GM21786 (cell line): ENCODE results near the gene GARIN3.
"Not testable (repeated sequence)": the region's sequence is repeated elsewhere in the genome, so short reads cannot be mapped to it uniquely, and the experiment has no call there.

ENCODE experiments used
- ATAC-seq: cut with Tn5 transposase; IDR thresholded peaks from one replicate; pipeline ENCODE4 v1.9.1; 2021; ENCODE audit not compliant: unreplicated experiment

Gene GARIN3

DNA sequence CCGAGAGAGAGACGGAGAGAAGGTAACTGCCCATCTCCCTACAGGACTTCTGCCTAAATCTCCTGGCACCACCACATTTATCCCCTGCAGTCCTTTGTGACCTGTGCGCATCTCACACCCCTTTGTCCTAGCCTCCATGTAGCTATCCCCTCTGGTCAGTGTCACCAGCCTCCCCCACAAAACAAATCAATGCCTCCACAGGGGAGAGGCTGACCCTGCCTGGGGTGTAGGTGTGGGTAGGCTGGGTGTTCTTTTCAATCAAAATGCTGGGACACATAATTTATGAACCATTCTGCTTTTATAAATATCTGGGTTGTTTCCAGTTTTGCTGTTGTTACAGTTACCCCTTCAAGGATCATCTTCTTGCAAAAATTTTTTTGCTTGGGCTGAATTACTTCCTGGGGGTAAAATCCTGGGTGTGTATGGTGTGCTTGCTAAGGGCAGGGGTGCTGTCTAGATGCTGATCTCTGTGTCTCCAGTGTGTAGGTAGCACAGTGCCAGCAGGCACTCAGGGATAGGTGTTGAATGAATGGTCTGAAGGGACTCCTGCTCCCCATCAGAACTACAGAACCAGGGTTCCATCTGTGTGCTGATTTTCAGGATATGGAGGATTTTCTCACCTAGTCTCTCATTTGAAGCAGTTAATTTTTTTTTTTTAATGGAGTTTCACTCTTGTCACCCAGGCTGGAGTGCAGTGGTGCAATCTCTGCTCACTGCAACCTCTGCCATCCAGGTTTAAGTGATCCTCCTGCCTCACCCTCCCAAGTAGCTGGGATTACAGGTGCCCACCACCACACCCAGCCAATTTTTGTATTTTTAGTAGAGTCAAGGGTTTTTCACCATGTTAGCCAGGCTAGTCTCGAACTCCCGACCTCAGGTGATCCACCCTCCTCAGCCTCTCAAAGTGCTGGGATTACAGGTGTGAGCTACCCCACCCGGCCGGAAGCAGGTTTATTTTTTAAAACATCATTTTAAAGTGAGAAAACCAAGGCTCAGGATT is at the start of gene GARIN3:
Gene GARIN3, minus strand, starts transcription at position 51 of the 1,000 bp plus-strand sequence. CDS start 96 bp downstream, outside the sequence.
- no peak for ATAC-seq

DNA sequence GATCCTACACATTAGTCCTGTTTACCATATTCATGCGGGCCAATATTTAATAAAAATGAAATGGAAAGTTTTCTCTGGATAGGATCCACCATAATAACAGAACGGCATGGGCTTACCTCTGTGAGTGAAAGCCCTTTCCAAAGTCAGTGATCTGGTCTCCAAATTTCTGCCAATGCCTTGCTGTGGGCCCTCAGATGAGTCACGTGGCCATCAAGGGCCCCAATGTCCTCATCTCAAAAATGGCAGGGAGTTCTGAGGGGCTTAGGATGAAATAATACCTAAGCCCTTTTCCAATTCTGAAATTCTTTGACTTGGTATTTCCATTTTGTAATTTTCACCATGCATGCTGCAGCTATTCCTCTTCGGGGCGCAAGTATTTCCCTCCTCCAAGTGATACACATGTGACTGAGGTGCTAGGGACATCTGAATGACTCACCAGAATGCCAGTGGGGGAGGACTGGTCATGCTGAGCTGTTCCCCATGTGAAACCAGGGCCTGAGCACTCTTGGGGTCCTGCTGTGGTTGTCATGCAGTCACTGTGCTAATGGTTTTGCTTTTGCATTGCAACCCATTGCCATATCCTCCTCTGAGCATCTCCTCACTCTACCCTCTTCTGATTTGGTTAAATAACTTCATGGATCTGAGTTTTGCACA is 49.6 kb upstream of the GARIN3 start:
- ATAC-seq = peak; percentile 25

DNA sequence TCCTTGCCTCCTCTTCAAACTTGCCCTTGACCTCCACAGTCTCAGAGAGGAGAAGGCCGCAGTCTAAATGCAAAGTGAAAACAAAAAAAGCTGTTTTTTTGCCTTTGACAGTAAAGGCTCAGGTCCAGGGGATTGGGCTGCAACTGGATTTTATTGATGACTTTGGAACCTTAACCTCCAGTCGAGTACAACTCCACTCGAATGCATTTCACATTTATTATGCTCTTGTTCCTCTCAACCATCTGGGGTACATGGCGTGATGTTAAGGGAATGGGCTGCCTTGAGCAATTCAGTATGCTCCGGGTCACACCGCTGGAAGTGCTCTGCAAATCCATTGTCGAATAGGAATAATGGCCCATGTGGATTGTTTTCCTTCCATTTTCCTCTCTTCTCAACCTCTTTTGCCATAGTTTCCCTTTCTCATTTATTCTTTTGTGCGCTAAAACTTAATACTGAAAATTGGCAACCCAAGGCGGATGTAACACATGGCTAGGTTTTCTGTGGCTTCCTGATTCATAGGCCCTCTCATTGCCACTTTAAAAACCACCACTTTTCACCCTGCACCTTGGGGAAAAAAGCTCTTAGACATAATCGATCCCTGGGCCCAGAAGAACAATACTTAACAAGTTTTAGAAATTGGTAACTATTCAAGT is 48.9 kb upstream of the GARIN3 start:
- peak; percentile 44 for ATAC-seq

DNA sequence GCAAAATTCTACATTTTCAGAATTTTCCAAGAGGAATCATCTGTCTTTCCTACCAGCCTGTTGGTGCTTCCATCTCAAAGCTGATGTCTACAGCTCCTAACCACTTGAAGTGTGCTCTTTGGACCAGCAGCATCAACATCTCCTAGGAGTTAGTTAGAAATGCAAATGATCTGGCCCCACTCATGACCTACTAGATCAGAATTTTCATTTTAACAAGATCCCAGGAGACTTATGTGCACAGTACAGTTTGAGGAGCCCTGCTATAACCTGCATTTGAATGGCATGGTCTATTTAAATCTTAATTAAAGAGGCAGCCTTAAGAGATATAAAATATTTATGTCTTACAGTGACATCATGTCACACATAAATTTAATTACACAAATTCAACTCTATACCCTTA is 48.4 kb upstream of the GARIN3 start:
- ATAC-seq = no peak

DNA sequence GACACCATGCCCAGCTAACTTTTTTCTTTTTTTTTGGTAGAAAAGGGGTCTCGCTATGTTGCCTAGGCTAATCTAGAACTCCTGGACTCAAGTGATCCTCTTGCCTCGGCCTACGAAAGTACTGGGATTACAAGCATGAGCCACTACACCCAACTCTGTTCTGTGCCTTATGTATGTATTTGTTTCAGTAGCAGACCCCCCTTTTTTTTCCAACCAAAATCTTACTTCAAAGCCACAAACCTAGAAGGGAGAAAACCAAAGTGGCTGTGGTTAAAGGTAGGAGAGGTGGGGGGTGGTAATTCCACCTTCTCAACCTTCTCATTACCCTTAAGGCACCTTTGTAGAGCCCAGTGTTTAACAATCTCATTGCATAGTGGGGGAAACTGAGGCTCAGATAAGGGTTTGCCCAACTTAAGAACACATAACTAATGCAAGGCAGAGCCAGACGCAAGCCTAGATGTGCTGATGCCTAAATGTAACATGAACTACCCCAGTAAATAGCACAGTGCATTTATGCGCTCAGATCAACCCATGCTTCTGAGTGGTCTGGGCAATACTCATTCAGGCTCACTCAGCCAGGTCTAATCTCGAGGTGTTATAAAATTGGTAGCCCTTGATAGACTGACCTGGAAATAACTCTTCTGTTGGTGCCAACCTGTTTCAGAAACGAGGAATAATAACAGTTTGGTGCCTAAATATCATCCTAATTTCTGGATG is 47.6 kb upstream of the GARIN3 start:
- ATAC-seq = no peak

DNA sequence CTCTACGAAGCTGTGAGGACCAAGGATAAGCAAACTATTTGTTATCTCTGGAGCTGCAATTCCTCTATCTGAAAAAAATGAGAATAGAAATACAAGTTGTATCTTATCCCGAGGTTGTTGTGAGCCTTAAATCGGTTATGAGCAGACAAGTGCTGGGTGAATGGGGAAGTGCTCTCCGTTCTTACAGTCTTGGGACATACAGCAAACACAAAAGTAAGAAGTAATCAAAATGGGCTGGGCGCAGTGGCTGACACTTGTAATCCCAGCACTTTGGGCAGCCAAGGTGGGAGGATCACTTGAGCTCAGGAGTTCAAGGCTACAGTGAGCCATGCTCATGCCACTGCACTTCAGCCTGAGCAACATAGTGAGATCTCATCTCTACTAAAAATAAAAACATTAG is 46.2 kb upstream of the GARIN3 start:
- ATAC-seq = no peak

DNA sequence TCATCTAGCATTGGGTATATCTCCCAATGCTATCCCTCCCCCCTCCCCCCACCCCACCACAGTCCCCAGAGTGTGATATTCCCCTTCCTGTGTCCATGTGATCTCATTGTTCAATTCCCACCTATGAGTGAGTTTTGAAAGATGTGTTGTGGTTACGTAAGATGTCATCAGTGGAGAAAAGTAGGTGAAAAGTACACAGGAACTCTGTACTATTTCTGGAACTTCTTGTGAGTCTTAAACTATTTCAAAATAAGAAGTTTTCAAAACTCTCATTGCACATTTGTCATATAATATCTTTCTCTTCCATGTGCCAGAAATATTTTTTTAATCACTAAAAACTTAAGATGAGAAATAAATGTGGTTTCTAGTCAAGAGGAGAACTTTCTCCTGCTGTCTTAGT is 44.6 kb upstream of the GARIN3 start:
- ATAC-seq = not testable (repeated sequence)

DNA sequence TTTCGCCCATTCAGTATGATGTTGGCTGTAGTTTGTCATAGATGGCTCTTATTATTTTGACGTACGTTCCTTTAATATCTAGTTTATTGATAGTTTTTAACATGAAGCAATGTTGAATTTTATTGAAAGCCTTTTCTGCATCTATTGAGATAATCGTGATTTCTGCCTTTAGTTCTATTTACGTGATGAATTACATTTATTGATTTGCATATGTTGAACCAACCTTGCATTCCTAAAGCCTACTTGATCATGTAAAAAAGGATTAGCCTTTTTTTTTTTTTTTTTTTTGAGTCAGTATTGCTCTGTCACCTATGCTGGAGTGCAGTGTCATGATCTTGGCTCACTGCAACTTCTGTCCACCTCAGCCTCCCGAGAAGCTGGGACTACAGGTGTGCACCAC is 39.6 kb upstream of the GARIN3 start:
- ATAC-seq = no peak

DNA sequence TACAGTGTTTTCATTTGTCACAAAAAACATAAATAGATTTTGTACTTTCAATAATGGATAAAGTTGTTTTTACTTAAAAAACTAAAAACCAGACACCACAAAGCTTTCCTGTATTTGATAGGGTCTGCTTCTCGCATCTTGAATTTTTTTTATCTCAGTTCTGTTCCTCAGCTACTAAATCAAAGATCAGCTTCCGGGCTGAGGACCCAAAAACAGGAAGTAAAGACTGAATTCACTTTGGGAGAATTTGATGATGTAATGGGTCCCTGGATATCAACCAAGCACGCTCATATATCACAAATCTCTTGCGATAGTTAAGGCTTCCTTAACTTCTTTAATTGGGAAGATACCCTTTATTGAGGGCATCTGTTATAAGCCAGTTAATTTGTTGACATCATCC is 38.7 kb upstream of the GARIN3 start:
- no peak for ATAC-seq

DNA sequence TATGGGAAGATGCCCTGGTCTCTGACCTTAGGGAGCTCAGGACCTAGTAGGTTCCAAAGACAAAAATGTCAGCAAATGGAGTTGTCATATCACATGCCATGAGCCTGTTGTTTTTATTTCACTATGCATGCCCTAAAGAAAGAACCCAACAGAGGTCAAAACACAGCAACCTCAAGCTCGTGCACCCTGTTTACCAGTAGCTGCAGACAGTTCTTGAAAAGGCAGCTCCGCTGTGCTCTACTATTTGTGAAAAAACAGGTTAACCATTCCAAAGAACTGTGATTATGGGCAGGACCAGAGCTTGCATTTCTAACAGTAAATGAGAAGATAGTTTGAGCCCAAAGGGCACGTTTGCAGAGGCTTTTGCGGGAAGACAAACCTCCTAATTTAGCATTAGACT is 37.4 kb upstream of the GARIN3 start:
- no peak for ATAC-seq

DNA sequence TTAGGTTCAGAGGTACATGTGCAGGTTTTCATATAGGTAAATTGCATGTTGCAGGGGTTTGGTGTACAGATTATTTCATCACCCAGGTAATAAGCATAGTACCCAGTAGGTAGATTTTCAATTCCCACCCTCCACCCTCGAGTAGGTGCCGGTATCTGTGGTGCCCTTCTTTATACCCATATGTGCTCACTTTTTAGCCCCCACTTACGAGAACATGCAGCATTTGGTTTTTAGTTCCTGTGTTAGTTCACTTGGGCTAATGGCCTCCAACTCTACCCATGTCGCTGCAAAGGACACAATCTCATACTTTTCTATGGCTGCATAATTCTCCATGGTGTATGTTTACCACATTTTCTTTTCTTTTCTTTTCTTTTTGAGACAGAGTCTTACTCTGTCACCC is 35.8 kb upstream of the GARIN3 start:
- ATAC-seq = no peak

DNA sequence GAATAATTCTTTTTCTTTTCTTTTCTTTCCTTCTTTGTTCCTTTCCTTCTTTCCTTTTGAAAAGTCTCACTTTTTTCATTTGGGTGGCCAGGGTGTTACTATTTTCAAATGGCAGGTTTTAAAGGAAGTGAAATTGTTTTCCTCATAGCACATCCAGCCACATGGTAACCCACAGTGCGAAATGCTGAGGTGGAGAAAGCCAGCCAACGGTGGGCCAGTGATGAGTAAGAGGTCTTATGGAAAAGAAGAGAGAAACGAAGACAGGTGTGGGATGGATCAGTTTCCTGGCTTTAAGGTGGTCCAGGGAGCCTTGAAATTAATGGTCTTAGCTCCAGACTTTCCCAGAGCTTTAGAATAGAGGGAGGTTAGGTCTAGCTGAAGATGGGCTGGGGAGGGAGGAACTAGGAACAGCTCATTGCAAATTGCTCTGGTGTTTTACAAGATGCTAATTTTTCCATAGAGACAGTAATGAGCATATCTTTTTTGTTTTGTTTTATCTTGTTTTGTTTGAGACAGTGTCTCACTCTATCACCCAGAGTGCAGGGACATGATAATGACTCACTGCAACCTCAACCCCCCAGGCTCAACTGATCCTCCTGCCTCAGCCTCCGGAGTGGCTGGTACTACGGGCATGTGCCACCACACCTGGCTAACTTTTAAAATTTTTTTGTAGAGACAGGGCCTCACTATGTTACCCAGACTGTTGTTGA is 32.4 kb upstream of the GARIN3 start:
- no peak for ATAC-seq

DNA sequence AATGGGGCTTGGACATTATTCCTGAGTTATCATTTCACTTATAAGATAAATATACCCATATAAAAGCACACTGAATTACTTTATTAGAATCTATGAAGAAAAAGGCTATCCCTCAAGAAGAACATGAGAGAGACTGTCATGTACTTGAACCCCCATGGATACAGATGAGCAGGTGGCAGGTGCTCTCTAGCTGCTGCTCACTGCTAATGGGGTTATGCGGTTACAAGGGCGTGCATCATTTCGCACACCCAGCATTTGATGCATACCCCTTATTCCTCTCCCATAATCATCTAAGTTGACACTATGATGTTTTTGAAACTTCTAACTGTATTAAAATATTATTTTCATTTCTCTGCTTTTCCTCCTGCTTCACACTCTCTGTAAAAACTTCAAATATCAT is 31.0 kb upstream of the GARIN3 start:
- ATAC-seq = no peak

DNA sequence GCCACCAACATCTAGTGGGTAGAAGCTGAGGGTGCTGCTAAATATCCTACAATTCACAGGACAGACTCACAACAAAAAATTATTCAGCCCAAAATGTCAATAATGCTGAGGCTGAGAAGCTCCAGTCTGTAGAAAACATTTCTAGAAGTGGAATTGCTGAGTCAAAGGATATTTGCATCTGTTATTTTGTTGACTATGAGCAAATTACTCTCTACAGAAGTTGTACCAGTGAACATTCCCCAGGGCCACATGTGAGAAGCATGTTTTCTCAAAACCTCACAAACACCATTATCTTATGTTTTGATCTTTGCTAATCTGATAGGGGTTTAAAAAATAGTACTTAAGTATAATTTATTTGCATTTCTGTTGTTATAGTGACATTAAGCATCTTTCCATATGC is 30.0 kb upstream of the GARIN3 start:
- ATAC-seq = peak; percentile 53

DNA sequence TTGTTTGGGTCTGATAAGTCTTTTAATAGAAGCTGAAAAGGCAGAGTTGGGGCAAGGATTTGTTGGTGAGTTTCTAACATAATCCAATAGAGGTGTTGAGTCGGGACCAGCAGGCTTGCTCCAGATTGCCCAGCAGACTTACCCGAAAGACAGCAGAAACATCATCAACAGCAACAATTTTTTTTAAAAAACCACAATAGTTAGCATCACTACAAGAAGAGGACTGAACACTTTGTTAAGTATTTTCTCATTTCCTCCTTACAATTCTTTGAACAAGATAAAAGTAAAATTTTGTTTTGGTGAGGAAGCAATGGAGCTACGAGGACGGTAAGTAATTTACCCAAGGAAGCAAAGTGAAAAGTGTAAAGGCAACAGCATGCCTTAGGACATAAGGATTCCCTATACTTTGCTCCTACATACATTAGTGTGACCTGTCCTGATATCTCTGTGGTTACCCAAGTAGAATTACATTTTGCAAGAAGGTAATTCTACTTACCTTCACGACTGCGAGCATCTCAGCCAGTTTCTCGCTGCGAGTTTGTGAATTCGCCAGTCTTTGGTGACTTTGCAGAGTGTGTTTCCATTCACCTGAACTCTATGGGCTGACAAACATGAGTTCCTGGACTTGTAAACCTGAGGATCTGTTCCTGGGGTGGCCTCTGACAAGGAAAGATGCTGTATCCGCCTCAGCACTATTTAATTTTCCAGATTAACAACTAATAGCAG is 27.8 kb upstream of the GARIN3 start:
- no peak for ATAC-seq

DNA sequence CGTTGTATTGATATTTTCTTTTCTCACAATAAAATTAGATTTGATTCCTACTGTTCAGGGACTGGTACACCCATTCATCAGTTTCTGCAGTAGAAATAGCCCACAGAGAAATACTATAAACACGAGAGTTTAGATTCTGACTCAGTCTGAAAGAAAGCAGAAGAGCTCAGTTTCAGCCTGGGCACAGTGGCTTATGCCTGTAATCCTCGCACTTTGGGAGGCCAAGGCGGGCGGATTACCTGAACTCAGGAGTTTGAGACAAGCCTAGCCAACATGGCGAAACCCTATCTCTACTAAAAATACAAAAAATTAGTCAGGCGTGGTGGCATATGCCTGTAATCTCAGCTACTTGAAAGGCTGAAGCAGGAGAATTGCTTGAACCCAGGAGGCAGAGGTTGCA is 23.2 kb upstream of the GARIN3 start:
- peak; percentile 89 for ATAC-seq

DNA sequence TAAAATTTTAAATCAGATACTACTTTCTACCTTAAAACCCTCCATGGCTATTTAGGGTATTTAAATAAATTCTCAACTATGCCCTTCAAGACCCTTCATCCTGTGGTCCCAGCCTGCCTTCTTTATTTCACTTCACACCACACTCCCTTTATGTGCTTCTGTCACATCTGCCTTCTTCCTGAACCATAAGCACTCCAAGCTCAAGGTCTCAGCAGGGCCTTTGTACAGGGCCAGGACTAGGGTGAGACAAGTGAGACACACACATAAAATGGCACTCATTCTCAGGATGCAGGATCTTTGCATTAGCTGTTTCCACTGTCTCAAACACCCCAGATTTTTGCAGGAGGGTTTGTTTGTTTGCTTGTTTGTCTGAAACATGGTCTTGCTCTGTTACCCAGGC is 22.2 kb upstream of the GARIN3 start:
- no peak for ATAC-seq

DNA sequence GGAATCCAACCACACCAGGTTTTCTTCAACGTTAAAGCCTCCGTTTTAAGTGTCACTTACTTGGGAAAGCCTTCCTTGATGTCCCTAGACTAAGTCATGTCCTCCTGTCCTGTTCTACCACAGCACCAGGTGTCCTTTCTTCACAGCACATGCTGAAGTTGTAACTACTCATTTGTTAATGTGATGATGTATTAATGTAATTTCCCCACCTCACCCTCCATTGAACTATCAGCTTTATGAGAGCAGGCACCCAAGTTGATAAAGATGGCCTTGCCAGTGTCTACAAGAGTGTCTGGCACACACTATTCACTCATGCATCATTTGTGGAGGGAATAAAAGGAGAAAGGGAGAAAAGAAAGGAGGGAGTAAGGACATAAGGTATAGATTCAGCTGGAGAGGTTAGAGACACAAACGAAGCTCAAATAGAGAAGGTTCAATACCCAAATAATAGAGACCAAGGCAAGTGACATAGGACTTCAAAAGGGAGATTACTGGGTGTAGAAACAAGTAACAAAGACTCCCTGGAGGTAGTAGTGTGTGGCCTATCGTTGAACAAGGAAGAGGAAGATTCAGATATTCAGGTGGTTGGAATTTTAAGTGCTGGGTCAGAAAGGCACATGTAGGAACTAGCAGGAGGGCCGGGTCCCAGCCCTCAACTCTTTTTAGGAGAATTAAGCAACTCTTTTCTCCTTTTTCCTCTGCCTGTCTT is 21.1 kb upstream of the GARIN3 start:
- no peak for ATAC-seq
